Mesenchymal stem cell (in vitro differentiated cells and primary cell): Measurements from ENCODE around the gene CCDC174.

Experiments
- DNase-seq: peaks from one replicate; pipeline ENCODE4 v3.0.0-alpha.2; 2013
- H2AFZ ChIP-seq: one replicate; pipeline ENCODE4 v1.6.1; 2013; ENCODE audit warnings: low read depth, mild to moderate bottlenecking, control low read depth, inconsistent platforms, low read length, moderate library complexity
- H2AK5ac ChIP-seq: 2 replicates; pipeline ENCODE4 v1.6.1; 2013; ENCODE audit warnings: low read length, moderate library complexity, mild to moderate bottlenecking, inconsistent platforms; ENCODE audit not compliant: severe bottlenecking
- H2BK120ac ChIP-seq: one replicate; pipeline ENCODE4 v1.6.1; 2013; ENCODE audit warnings: low read depth, mild to moderate bottlenecking, inconsistent platforms, low read length, moderate library complexity
- H2BK12ac ChIP-seq, 2 experiments: one replicate each; pipeline ENCODE4 v1.6.1; 2013; ENCODE audit warnings: inconsistent platforms in 2 of 2, low read length in 2 of 2, mild to moderate bottlenecking in 2 of 2, moderate library complexity in 2 of 2, control low read depth in 1 of 2
- H2BK15ac ChIP-seq: one replicate; pipeline ENCODE4 v1.6.1; 2013; ENCODE audit warnings: mild to moderate bottlenecking, low read depth, inconsistent platforms; ENCODE audit not compliant: poor library complexity, severe bottlenecking
- H2BK5ac ChIP-seq: 2 replicates; pipeline ENCODE4 v1.6.1; 2013; ENCODE audit warnings: low read depth, mild to moderate bottlenecking, low read length, control low read depth, inconsistent platforms; ENCODE audit not compliant: poor library complexity, severe bottlenecking
- H3K14ac ChIP-seq, 2 experiments: one replicate each; pipeline ENCODE4 v1.6.1; 2013; ENCODE audit warnings: inconsistent platforms in 2 of 2, low read length in 2 of 2, control low read depth in 1 of 2, mild to moderate bottlenecking in 1 of 2, moderate library complexity in 1 of 2
- H3K18ac ChIP-seq, 2 experiments: one replicate each; pipeline ENCODE4 v1.6.1; 2013; ENCODE audit warnings: inconsistent platforms in 2 of 2, low read length in 2 of 2, control low read depth in 1 of 2, low read depth in 1 of 2, mild to moderate bottlenecking in 1 of 2
- H3K23ac ChIP-seq, 2 experiments: one replicate each; pipeline ENCODE4 v1.6.1; 2013; ENCODE audit warnings: inconsistent platforms in 2 of 2, low read length in 2 of 2, mild to moderate bottlenecking in 2 of 2, moderate library complexity in 2 of 2, control low read depth in 1 of 2
- H3K27ac ChIP-seq: 2 replicates; pipeline ENCODE4 v1.5.1; 2013; ENCODE audit warnings: mild to moderate bottlenecking, moderate library complexity, low read length, control low read depth, inconsistent platforms; ENCODE audit not compliant: poor library complexity, severe bottlenecking
- H3K27me3 ChIP-seq, 2 experiments: 2 replicates each; pipeline versions ENCODE4 v1.6.1 to v1.7.0; 2013; ENCODE audit warnings: low read length in 2 of 2, mild to moderate bottlenecking in 2 of 2, moderate library complexity in 2 of 2, control low read depth in 1 of 2, inconsistent platforms in 1 of 2; ENCODE audit not compliant: control insufficient read depth in 1 of 2, insufficient read depth in 1 of 2
- H3K36me3 ChIP-seq, 2 experiments: 2 replicates each; pipeline versions ENCODE4 v1.6.1 to v1.7.0; 2013; ENCODE audit warnings: low read length in 2 of 2, control low read depth in 1 of 2, inconsistent platforms in 1 of 2, low read depth in 1 of 2, mild to moderate bottlenecking in 1 of 2; ENCODE audit not compliant: insufficient read depth in 2 of 2, control insufficient read depth in 1 of 2
- H3K4ac ChIP-seq, 2 experiments: one replicate each; pipeline ENCODE4 v1.6.1; 2013; ENCODE audit warnings: inconsistent platforms in 2 of 2, low read length in 2 of 2, mild to moderate bottlenecking in 2 of 2, moderate library complexity in 2 of 2, control low read depth in 1 of 2, low read depth in 1 of 2
- H3K4me1 ChIP-seq: 2 replicates; pipeline ENCODE4 v1.6.1; 2013; ENCODE audit warnings: low read depth, low read length, control low read depth; ENCODE audit not compliant: control insufficient read depth, insufficient read depth
- H3K4me2 ChIP-seq: 2 replicates; pipeline ENCODE4 v1.6.1; 2013; ENCODE audit warnings: low read length, mild to moderate bottlenecking, inconsistent platforms; ENCODE audit not compliant: poor library complexity, severe bottlenecking
- H3K4me3 ChIP-seq, 2 experiments: 2 replicates each; pipeline versions ENCODE4 v1.5.1 to v1.7.0; 2013; ENCODE audit warnings: low read length in 2 of 2, mild to moderate bottlenecking in 2 of 2, control low read depth in 1 of 2, low read depth in 1 of 2; ENCODE audit not compliant: insufficient read depth in 1 of 2
- H3K79me1 ChIP-seq: replicated peaks from 2 replicates; pipeline ENCODE4 v1.6.1; 2013; ENCODE audit warnings: mild to moderate bottlenecking, control low read depth, low read length, inconsistent platforms; ENCODE audit not compliant: poor library complexity, severe bottlenecking
- H3K9ac ChIP-seq: 2 replicates; pipeline ENCODE4 v1.7.0; 2013; ENCODE audit warnings: mild to moderate bottlenecking, low read length, moderate library complexity
- H3K9me3 ChIP-seq: 2 replicates; pipeline ENCODE4 v1.7.0; 2013; ENCODE audit warnings: mild to moderate bottlenecking, low read length; ENCODE audit not compliant: control insufficient read depth
- H4K8ac ChIP-seq: one replicate; pipeline ENCODE4 v1.6.1; 2013; ENCODE audit warnings: inconsistent platforms, mild to moderate bottlenecking, low read length, moderate library complexity
- H4K91ac ChIP-seq: one replicate; pipeline ENCODE4 v1.6.1; 2013; ENCODE audit warnings: mild to moderate bottlenecking, low read length, inconsistent platforms
- WGBS: methylation state at CpG from one replicate; pipeline ENCODE4 v1.1.7; 2013; ENCODE audit warnings: mixed read lengths; 5-methylcytosine and 5-hydroxymethylcytosine counted together

CCDC174 gene

GRCh38 chr3:14624498-14624897 is 27.1 kb upstream of the CCDC174 start:
- no peak overlapping the region for H2AFZ ChIP-seq
- no peak overlapping the region for H4K91ac ChIP-seq
- H2BK12ac ChIP-seq = no peak overlapping the region
- H3K14ac ChIP-seq = no peak overlapping the region
- no peak overlapping the region for H2BK15ac ChIP-seq
- H3K4ac ChIP-seq = no peak overlapping the region
- no peak overlapping the region for H3K9ac ChIP-seq
- no peak overlapping the region for H3K4me2 ChIP-seq
- H3K36me3 ChIP-seq = no peaks in the 10 kb centered on the region
- DNase-seq = no peak
- no peaks in the 10 kb centered on the region for H3K79me1 ChIP-seq
- H3K9me3 ChIP-seq = peaks cover 11% of the 10 kb centered on the region
- H3K4me3 ChIP-seq = no peak overlapping the region
- no peak overlapping the region for H3K27ac ChIP-seq
- peaks cover 33 to 47% of the 10 kb centered on the region in 2 experiments for H3K27me3 ChIP-seq
- H3K23ac ChIP-seq = no peak overlapping the region
- no peak overlapping the region for H4K8ac ChIP-seq
- no peak overlapping the region for H2BK120ac ChIP-seq
- H3K18ac ChIP-seq = no peak overlapping the region
- no peak overlapping the region for H2AK5ac ChIP-seq
- no peak overlapping the region for H2BK5ac ChIP-seq
- H3K4me1 ChIP-seq = peaks cover 3% of the 10 kb centered on the region

- Histone ChIP-seq H3K27me3 (peaks cover 24 to 37% of the 10 kb centered on the region in 2 experiments), H3K9ac (no peak overlapping the region), H3K27ac (no peak overlapping the region), H3K18ac (no peak overlapping the region), H2BK12ac (no peak overlapping the region), H2AFZ (no peak overlapping the region), H3K36me3 (no peaks in the 10 kb centered on the region), H2AK5ac (no peak overlapping the region), H3K4me2 (no peak overlapping the region), H3K4me3 (no peak overlapping the region), H2BK15ac (no peak overlapping the region), H4K91ac (no peak overlapping the region), H3K4ac (no peak overlapping the region), H2BK5ac (no peak overlapping the region), H3K79me1 (no peaks in the 10 kb centered on the region), H3K14ac (no peak overlapping the region), H3K23ac (no peak overlapping the region), H4K8ac (no peak overlapping the region), H3K9me3 (peaks cover 11% of the 10 kb centered on the region), H2BK120ac (no peak overlapping the region), H3K4me1 (peaks cover 3% of the 10 kb centered on the region)
- DNase-seq = no peak
- 65% methylated on average over 6 of the region's 6 CpGs for WGBS
Observed at GRCh38 chr3:14625443-14625842, 26.1 kb upstream of the CCDC174 start.

- WGBS = 89% methylated on average over 6 of the region's 6 CpGs
Observed at GRCh38 chr3:14627815-14628214, 23.7 kb upstream of the CCDC174 start.

GRCh38 chr3:14628406-14628805 is 23.2 kb upstream of the CCDC174 start:
- Histone ChIP-seq H2AFZ (no peak overlapping the region), H3K36me3 (no peaks in the 10 kb centered on the region), H4K91ac (no peak overlapping the region), H3K18ac (no peak overlapping the region), H2BK12ac (no peak overlapping the region), H3K9ac (no peak overlapping the region), H2BK15ac (no peak overlapping the region), H3K27me3 (peaks cover 13 to 22% of the 10 kb centered on the region in 2 experiments), H3K14ac (no peak overlapping the region), H4K8ac (no peak overlapping the region), H2BK5ac (no peak overlapping the region), H3K9me3 (peaks cover 11% of the 10 kb centered on the region), H3K4me2 (no peak overlapping the region), H3K23ac (no peak overlapping the region), H3K4me1 (peaks cover 3% of the 10 kb centered on the region), H3K4me3 (no peak overlapping the region), H3K27ac (no peak overlapping the region), H2BK120ac (no peak overlapping the region), H3K4ac (no peak overlapping the region), H2AK5ac (no peak overlapping the region), H3K79me1 (no peaks in the 10 kb centered on the region)
- 82% methylated on average over 4 of the region's 4 CpGs for WGBS
- DNase-seq = no peak

More at GRCh38 chr3:14627815-14628214, 23.7 kb upstream of the CCDC174 start:
- no peak overlapping the region for H2AFZ ChIP-seq
- peaks cover 11% of the 10 kb centered on the region for H3K9me3 ChIP-seq
- no peak overlapping the region for H2AK5ac ChIP-seq
- no peak overlapping the region for H3K27ac ChIP-seq
- H3K27me3 ChIP-seq = peaks cover 19 to 24% of the 10 kb centered on the region in 2 experiments
- H2BK12ac ChIP-seq = no peak overlapping the region
- no peak overlapping the region for H2BK5ac ChIP-seq
- H3K4me2 ChIP-seq = no peak overlapping the region
- H3K4me1 ChIP-seq = peaks cover 3% of the 10 kb centered on the region
- no peak for DNase-seq
- H4K91ac ChIP-seq = no peak overlapping the region
- no peaks in the 10 kb centered on the region for H3K36me3 ChIP-seq
- no peak overlapping the region for H3K14ac ChIP-seq
- no peak overlapping the region for H4K8ac ChIP-seq
- H3K79me1 ChIP-seq = no peaks in the 10 kb centered on the region
- H3K18ac ChIP-seq = no peak overlapping the region
- H3K23ac ChIP-seq = no peak overlapping the region
- no peak overlapping the region for H2BK15ac ChIP-seq
- H2BK120ac ChIP-seq = no peak overlapping the region
- H3K4me3 ChIP-seq = no peak overlapping the region
- no peak overlapping the region for H3K4ac ChIP-seq
- no peak overlapping the region for H3K9ac ChIP-seq
